Activated T-helper 17 cell treated with anti-CD3 and anti-CD28 coated beads, Interleukin-2, amount 50 U/mL, for 72 hours (primary cell): ENCODE results near the gene CACNA1F. TPM values are rescaled to one million over a fixed set of nuclear protein-coding genes. Genes with fewer than 3 reads are reported as not detected.
"Not testable (repeated sequence)": the region's sequence is repeated elsewhere in the genome, so short reads cannot be mapped to it uniquely, and the experiment has no call there.

Experiments used
- ATAC-seq: fragments of 150-1000 bp; cut with Tn5 transposase; replicated peaks from 2 replicates; pipeline ENCODE4 v1.10.0; 2021; ENCODE audit warnings: mild to moderate bottlenecking, moderate library complexity
- H3K27ac Mint-ChIP-seq: one replicate; pipeline ENCODE4 v1.8.0; 2022; ENCODE audit warnings: mixed read lengths
- H3K27me3 Mint-ChIP-seq: one replicate; pipeline ENCODE4 v1.8.0; 2022; ENCODE audit warnings: mixed read lengths
- H3K36me3 Mint-ChIP-seq: one replicate; pipeline ENCODE4 v1.8.0; 2022; ENCODE audit warnings: low read depth, mild to moderate bottlenecking, mixed read lengths
- H3K4me1 Mint-ChIP-seq: one replicate; pipeline ENCODE4 v1.8.0; 2022; ENCODE audit warnings: mixed read lengths
- H3K4me3 Mint-ChIP-seq: one replicate; pipeline ENCODE4 v1.8.0; 2022; ENCODE audit warnings: mild to moderate bottlenecking, mixed read lengths
- H3K9me3 Mint-ChIP-seq: one replicate; pipeline ENCODE4 v1.8.0; 2022; ENCODE audit warnings: mixed read lengths
- total RNA-seq, 2 donors: library from RNA; stranded (reverse); gene quantifications; one replicate each; pipeline ENCODE4 v1.2.3, GENCODE V29; 2022

The CACNA1F gene
- total RNA-seq, 2 donors from 2014 or later = 0.82 to 6.2 TPM

GRCh38 chrX:49175435-49176274 lies 57.5 kb downstream of the CACNA1F start:
- no peaks in the 10 kb centered on the region for H3K9me3 Mint-ChIP-seq
- no peak for ATAC-seq
- peak overlapping the region; percentile 81 for H3K27ac Mint-ChIP-seq
- no peaks in the 10 kb centered on the region for H3K27me3 Mint-ChIP-seq
- H3K4me3 Mint-ChIP-seq = no peak overlapping the region
- H3K4me1 Mint-ChIP-seq = peaks cover 14% of the 10 kb centered on the region
- H3K36me3 Mint-ChIP-seq = peaks cover 71% of the 10 kb centered on the region

- no peak for ATAC-seq
Observed at GRCh38 chrX:49174723-49175122, 58.4 kb downstream of the CACNA1F start.

GRCh38 chrX:49173544-49173943 lies 59.6 kb downstream of the CACNA1F start:
- Mint-ChIP-seq H3K27ac (peak overlapping the region; percentile 87), H3K4me3 (peak overlapping the region; percentile 85), H3K4me1 (peaks cover 14% of the 10 kb centered on the region), H3K36me3 (peaks cover 53% of the 10 kb centered on the region)
- H3K27me3 Mint-ChIP-seq, H3K9me3 Mint-ChIP-seq, ATAC-seq: not testable (repeated sequence)

More at GRCh38 chrX:49174723-49175122, 58.4 kb downstream of the CACNA1F start:
- no peaks in the 10 kb centered on the region for H3K27me3 Mint-ChIP-seq
- H3K36me3 Mint-ChIP-seq = peaks cover 61% of the 10 kb centered on the region
- peaks cover 14% of the 10 kb centered on the region for H3K4me1 Mint-ChIP-seq
- no peak overlapping the region for H3K27ac Mint-ChIP-seq
- no peaks in the 10 kb centered on the region for H3K9me3 Mint-ChIP-seq
- H3K4me3 Mint-ChIP-seq = peak overlapping the region; percentile 85

GRCh38 chrX:49172280-49172780 lies 60.8 kb downstream of the CACNA1F start:
- Mint-ChIP-seq H3K27me3 (no peaks in the 10 kb centered on the region), H3K36me3 (peaks cover 47% of the 10 kb centered on the region), H3K9me3 (no peaks in the 10 kb centered on the region), H3K4me3 (peak overlapping the region; percentile 85), H3K27ac (peak overlapping the region; percentile 87), H3K4me1 (peaks cover 14% of the 10 kb centered on the region)
- peak; percentile 84 for ATAC-seq

GRCh38 chrX:49171752-49172279 lies 61.3 kb downstream of the CACNA1F start, which contains the start of gene PLP2:
Gene PLP2, plus strand, starts transcription at chrX:49171898. Its CDS starts 103 bp downstream, at chrX:49172001.
- Mint-ChIP-seq H3K9me3 (no peaks in the 10 kb centered on the region), H3K36me3 (peaks cover 45% of the 10 kb centered on the region), H3K4me1 (peaks cover 14% of the 10 kb centered on the region), H3K27me3 (no peaks in the 10 kb centered on the region), H3K4me3 (peak within 1 kb of the TSS; percentile 85), H3K27ac (peak within 1 kb of the TSS; percentile 87)
- ATAC-seq = peak; percentile 72

- H3K36me3 Mint-ChIP-seq = peaks cover 4% of the 10 kb centered on the region
- H3K27me3 Mint-ChIP-seq = no peaks in the 10 kb centered on the region
- no peak for ATAC-seq
- no peaks in the 10 kb centered on the region for H3K9me3 Mint-ChIP-seq
- H3K4me1 Mint-ChIP-seq = peaks cover 7% of the 10 kb centered on the region
- H3K4me3 Mint-ChIP-seq = peak overlapping the region; percentile 94
- peak overlapping the region; percentile 96 for H3K27ac Mint-ChIP-seq
Observed at GRCh38 chrX:49167740-49168108, 65.4 kb downstream of the CACNA1F start.

GRCh38 chrX:49166914-49167739 lies 66.0 kb downstream of the CACNA1F start:
- Mint-ChIP-seq H3K9me3 (no peaks in the 10 kb centered on the region), H3K27me3 (no peaks in the 10 kb centered on the region), H3K4me3 (peak overlapping the region; percentile 94), H3K27ac (peak overlapping the region; percentile 96), H3K36me3 (no peaks in the 10 kb centered on the region), H3K4me1 (peaks cover 7% of the 10 kb centered on the region)
- ATAC-seq = peak; percentile 49

- no peaks in the 10 kb centered on the region for H3K27me3 Mint-ChIP-seq
- ATAC-seq = peak; percentile 66
- peak overlapping the region; percentile 96 for H3K27ac Mint-ChIP-seq
- H3K4me1 Mint-ChIP-seq = peaks cover 7% of the 10 kb centered on the region
- H3K9me3 Mint-ChIP-seq = no peaks in the 10 kb centered on the region
- no peaks in the 10 kb centered on the region for H3K36me3 Mint-ChIP-seq
- peak overlapping the region; percentile 94 for H3K4me3 Mint-ChIP-seq
Observed at GRCh38 chrX:49165901-49166881, 66.9 kb downstream of the CACNA1F start.

GRCh38 chrX:49164589-49165360 lies 68.4 kb downstream of the CACNA1F start:
- no peak for ATAC-seq
- Mint-ChIP-seq H3K27me3 (no peaks in the 10 kb centered on the region), H3K36me3 (no peaks in the 10 kb centered on the region), H3K4me3 (peak overlapping the region; percentile 94), H3K4me1 (peaks cover 7% of the 10 kb centered on the region), H3K27ac (peak overlapping the region; percentile 92), H3K9me3 (no peaks in the 10 kb centered on the region)

GRCh38 chrX:49163555-49164419 lies 69.4 kb downstream of the CACNA1F start:
- Mint-ChIP-seq H3K4me3 (peak overlapping the region; percentile 94), H3K27me3 (no peaks in the 10 kb centered on the region), H3K4me1 (peaks cover 7% of the 10 kb centered on the region), H3K36me3 (no peaks in the 10 kb centered on the region), H3K9me3 (no peaks in the 10 kb centered on the region), H3K27ac (peak overlapping the region; percentile 92)
- ATAC-seq = peak; percentile 61

GRCh38 chrX:49162620-49163019 lies 70.5 kb downstream of the CACNA1F start, which contains the start of gene MAGIX:
Gene MAGIX, plus strand, starts transcription at chrX:49162758. Its CDS starts 132 bp downstream, at chrX:49162890.
- Mint-ChIP-seq H3K27ac (peak within 1 kb of the TSS; percentile 92), H3K4me3 (peak within 1 kb of the TSS; percentile 94), H3K36me3 (no peaks in the 10 kb centered on the region), H3K9me3 (no peaks in the 10 kb centered on the region), H3K4me1 (peaks cover 7% of the 10 kb centered on the region), H3K27me3 (no peaks in the 10 kb centered on the region)
- no peak for ATAC-seq

GRCh38 chrX:49161632-49162031 lies 71.5 kb downstream of the CACNA1F start:
- Mint-ChIP-seq H3K27me3 (no peaks in the 10 kb centered on the region), H3K4me3 (no peak overlapping the region), H3K4me1 (peaks cover 7% of the 10 kb centered on the region), H3K27ac (no peak overlapping the region), H3K9me3 (no peaks in the 10 kb centered on the region), H3K36me3 (no peaks in the 10 kb centered on the region)
- ATAC-seq = no peak
